Natural killer cell (primary cell): ENCODE results near the gene SULF2. TPM values are rescaled to one million over a fixed set of nuclear protein-coding genes. Genes with fewer than 3 reads are reported as not detected.

Source experiments
- ATAC-seq, 3 donors: fragments of 150-1000 bp in 2 of 3; fragments of 200-7000 bp in 1 of 3; cut with Tn5 transposase; 1 replicate in 1 of 3; 2 replicates in 2 of 3; pipeline ENCODE4 v1.10.0; 2021; ENCODE audit warnings: mild to moderate bottlenecking in 2 of 3, moderate library complexity in 2 of 3
- DNase-seq, 2 donors: peaks; one replicate each; pipeline versions ENCODE4 v3.0.0 to v3.0.0-alpha.2; 2013 to 2021; ENCODE audit warnings: mixed read lengths in 1 of 2
- H3K27ac ChIP-seq: one replicate; pipeline ENCODE4 v1.5.1; 2013; ENCODE audit warnings: mild to moderate bottlenecking, low read length
- H3K27me3 ChIP-seq: one replicate; pipeline ENCODE4 v1.6.1; 2013; ENCODE audit warnings: low read length; ENCODE audit not compliant: control insufficient read depth, insufficient read depth
- H3K36me3 ChIP-seq: one replicate; pipeline ENCODE4 v1.6.1; 2013; ENCODE audit warnings: low read length; ENCODE audit not compliant: control insufficient read depth, insufficient read depth
- H3K4me1 ChIP-seq: one replicate; pipeline ENCODE4 v1.6.1; 2013; ENCODE audit warnings: low read length; ENCODE audit not compliant: control insufficient read depth, insufficient read depth
- H3K4me3 ChIP-seq: one replicate; pipeline ENCODE4 v1.5.1; 2013; ENCODE audit warnings: low read length
- H3K9me3 ChIP-seq: one replicate; pipeline ENCODE4 v1.6.1; 2013; ENCODE audit warnings: low read length; ENCODE audit not compliant: control insufficient read depth, insufficient read depth
- H3K27ac Mint-ChIP-seq, 2 donors: one replicate each; pipeline ENCODE4 v1.8.0; 2022; ENCODE audit warnings: mild to moderate bottlenecking in 2 of 2, mixed read lengths in 2 of 2, moderate library complexity in 1 of 2
- H3K27me3 Mint-ChIP-seq, 2 donors: one replicate each; pipeline ENCODE4 v1.8.0; 2022; ENCODE audit warnings: low read depth in 2 of 2, mixed read lengths in 2 of 2
- H3K36me3 Mint-ChIP-seq: one replicate; pipeline ENCODE4 v1.8.0; 2022; ENCODE audit warnings: mixed read lengths
- H3K4me1 Mint-ChIP-seq, 2 donors: one replicate each; pipeline ENCODE4 v1.8.0; 2022; ENCODE audit warnings: mixed read lengths in 2 of 2
- H3K4me3 Mint-ChIP-seq: one replicate; pipeline ENCODE4 v1.8.0; 2022; ENCODE audit warnings: mild to moderate bottlenecking, moderate library complexity, mixed read lengths
- H3K9me3 Mint-ChIP-seq, 2 donors: one replicate each; pipeline ENCODE4 v1.8.0; 2022; ENCODE audit warnings: mixed read lengths in 2 of 2
- WGBS: methylation state at CpG from one replicate; pipeline ENCODE4 v1.1.7; 2013; ENCODE audit warnings: missing lambda C conversion rate; ENCODE audit not compliant: insufficient coverage; 5-methylcytosine and 5-hydroxymethylcytosine counted together
- intact Hi-C: fragments of 100-400 bp; cut with micrococcal nuclease; formaldehyde crosslinking; loops from one replicate; pipeline ENCODE4 v1.14.2; 2022
- total RNA-seq, 4 donors: library from RNA; stranded (reverse); fragments of 120-200 nt in 1 of 4; gene quantifications; one replicate each; pipeline versions ENCODE4 v1.2.3 to v1.2.4, GENCODE V29; 2013 to 2022
- TF ChIP-seq, protein P1 (sequence below): fragments of 200-600 bp; IDR thresholded peaks from one replicate; pipeline ENCODE4 v1.8.0; 2022; ENCODE audit warnings: antibody characterized with exemption

Gene SULF2
- total RNA-seq, 3 donors from 2014 or later (not counting 1 experiment from before 2014, with no cell fraction given): 8.1 to 48.7 (median 12.3) TPM

DNA sequence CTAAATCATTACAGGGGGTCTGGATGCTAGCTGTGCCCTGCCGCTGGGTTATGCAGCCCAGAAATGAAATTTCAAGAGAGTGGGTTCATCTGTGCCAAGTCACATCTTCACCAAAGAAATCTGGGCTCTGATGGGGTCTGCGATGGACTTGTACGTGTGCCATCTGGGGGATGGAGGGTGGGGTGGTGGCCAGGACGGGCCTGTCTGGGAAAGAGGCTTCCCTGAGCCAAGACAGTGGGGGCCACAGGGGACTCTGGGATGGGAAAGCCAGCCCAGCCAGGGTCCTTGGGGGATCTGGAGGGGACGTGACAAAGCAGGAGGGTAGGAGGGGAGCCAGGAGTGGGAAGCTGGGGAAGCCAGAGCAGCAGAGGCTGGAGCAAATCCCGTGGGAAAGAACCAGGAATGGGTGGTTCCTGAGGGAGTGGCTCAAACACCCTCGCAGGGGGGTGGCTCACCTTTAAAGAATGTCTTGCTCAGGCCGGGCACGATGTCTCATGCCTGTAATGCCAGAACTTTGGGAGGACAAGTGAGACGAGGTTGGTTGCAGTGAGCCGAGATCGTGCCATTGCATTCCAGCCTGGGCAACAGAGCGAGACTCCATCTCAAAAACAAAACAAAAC, 36.3 kb upstream of the SULF2 start:
- Mint-ChIP-seq H3K27ac (no peak overlapping the region), H3K4me1 (no peaks in the 10 kb centered on the region), H3K9me3 (no peaks in the 10 kb centered on the region), H3K27me3 (peaks cover 5 to 25% of the 10 kb centered on the region in 2 donors), H3K36me3 (no peaks in the 10 kb centered on the region), H3K4me3 (no peak overlapping the region)
- H3K27ac ChIP-seq: no peak overlapping the region
- H3K27me3 ChIP-seq: no peaks in the 10 kb centered on the region
- WGBS: 79% methylated on average over 12 of the region's 13 CpGs
- H3K4me3 ChIP-seq: no peak overlapping the region
- DNase-seq (no peak), ATAC-seq (no peak)
- H3K36me3 ChIP-seq: no peaks in the 10 kb centered on the region
- no peaks in the 10 kb centered on the region for H3K4me1 ChIP-seq
- intact Hi-C loops: no loop called here
- no peaks in the 10 kb centered on the region for H3K9me3 ChIP-seq
- TF ChIP-seq, protein P1, sequence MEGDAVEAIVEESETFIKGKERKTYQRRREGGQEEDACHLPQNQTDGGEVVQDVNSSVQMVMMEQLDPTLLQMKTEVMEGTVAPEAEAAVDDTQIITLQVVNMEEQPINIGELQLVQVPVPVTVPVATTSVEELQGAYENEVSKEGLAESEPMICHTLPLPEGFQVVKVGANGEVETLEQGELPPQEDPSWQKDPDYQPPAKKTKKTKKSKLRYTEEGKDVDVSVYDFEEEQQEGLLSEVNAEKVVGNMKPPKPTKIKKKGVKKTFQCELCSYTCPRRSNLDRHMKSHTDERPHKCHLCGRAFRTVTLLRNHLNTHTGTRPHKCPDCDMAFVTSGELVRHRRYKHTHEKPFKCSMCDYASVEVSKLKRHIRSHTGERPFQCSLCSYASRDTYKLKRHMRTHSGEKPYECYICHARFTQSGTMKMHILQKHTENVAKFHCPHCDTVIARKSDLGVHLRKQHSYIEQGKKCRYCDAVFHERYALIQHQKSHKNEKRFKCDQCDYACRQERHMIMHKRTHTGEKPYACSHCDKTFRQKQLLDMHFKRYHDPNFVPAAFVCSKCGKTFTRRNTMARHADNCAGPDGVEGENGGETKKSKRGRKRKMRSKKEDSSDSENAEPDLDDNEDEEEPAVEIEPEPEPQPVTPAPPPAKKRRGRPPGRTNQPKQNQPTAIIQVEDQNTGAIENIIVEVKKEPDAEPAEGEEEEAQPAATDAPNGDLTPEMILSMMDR: no peak

- H3K36me3 Mint-ChIP-seq: no peaks in the 10 kb centered on the region
- ATAC-seq (no peak), DNase-seq (no peak)
- no peaks in the 10 kb centered on the region for H3K4me1 ChIP-seq
- intact Hi-C loops: loop anchor here (10.0 kb wide), 1 partner anchor 76 kb away; no protein-coding TSS in a partner anchor
- H3K27ac ChIP-seq: no peak overlapping the region
- no peak overlapping the region for H3K27ac Mint-ChIP-seq
- H3K9me3 Mint-ChIP-seq: peaks cover 0 to under 1% of the 10 kb centered on the region in 2 donors
- H3K9me3 ChIP-seq: no peaks in the 10 kb centered on the region
- no peak overlapping the region for H3K4me3 Mint-ChIP-seq
- no peaks in the 10 kb centered on the region for H3K4me1 Mint-ChIP-seq
- H3K27me3 ChIP-seq: no peaks in the 10 kb centered on the region
- WGBS: 80% methylated on average over 12 of the region's 14 CpGs
- no peaks in the 10 kb centered on the region for H3K36me3 ChIP-seq
- TF ChIP-seq, protein P1: no peak
- H3K27me3 Mint-ChIP-seq: peaks cover 12 to 39% of the 10 kb centered on the region in 2 donors
- H3K4me3 ChIP-seq: no peak overlapping the region
Observed at GRCh38 chr20:47818996-47819609, 33.8 kb upstream of the SULF2 start.

DNA sequence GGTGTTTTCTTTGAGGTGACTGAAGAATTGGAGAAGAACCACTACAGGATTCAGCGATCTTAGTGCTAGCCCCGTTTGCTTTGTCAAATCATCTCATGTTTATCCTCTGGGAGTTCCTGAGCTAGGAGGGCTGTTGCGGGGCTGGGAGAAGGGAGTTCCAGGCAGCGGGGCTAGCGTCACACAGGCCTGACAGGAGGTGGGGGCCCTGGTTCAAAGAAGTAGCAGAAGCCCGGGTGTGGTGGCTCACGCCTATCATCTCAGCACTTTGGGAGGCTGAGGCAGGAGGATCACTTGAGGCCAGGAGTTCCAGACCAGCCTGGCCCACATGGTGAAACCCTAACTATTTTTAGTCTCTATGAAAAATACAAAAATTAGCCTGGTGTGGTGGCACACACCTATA, 33.2 kb upstream of the SULF2 start:
- TF ChIP-seq, protein P1: no peak
- peaks cover 16 to 45% of the 10 kb centered on the region in 2 donors for H3K27me3 Mint-ChIP-seq
- Histone ChIP-seq H3K36me3 (no peaks in the 10 kb centered on the region), H3K4me1 (no peaks in the 10 kb centered on the region), H3K27ac (no peak overlapping the region), H3K9me3 (no peaks in the 10 kb centered on the region), H3K27me3 (no peaks in the 10 kb centered on the region), H3K4me3 (no peak overlapping the region)
- intact Hi-C loops: loop anchor here (10.0 kb wide), 1 partner anchor 76 kb away; no protein-coding TSS in a partner anchor
- DNase-seq (no peak), ATAC-seq (no peak)
- no peak overlapping the region for H3K27ac Mint-ChIP-seq
- WGBS: 81% methylated on average over 7 of the region's 7 CpGs
- H3K4me3 Mint-ChIP-seq: no peak overlapping the region
- H3K36me3 Mint-ChIP-seq: no peaks in the 10 kb centered on the region
- H3K4me1 Mint-ChIP-seq: no peaks in the 10 kb centered on the region
- peaks cover 0 to 3% of the 10 kb centered on the region in 2 donors for H3K9me3 Mint-ChIP-seq
